ENCODE measurements around the gene DBF4B. TPM values are rescaled to one million over a fixed set of nuclear protein-coding genes. Genes with fewer than 3 reads are reported as not detected.

Gene DBF4B
- total RNA-seq, 1 donor from 2014 or later, result 16.4 TPM

DNA sequence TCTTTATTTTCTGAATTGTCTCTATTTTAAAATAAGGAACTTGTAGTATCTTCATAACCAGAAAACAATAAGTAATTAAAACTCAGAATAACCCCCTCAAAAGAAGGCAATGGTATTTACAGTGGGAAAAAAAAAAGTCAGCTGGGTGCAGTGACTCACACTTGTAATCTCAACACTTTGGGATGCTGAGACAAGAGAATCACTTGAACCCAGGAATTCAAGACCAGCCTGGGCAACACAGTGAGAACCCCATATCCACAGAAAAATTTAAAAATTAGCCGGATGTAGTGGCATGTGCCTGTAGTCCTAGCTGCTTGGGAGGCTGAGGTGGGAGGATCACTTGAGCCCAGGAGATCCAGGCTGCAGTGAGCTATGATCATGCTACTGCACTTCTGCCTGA is 83.8 kb downstream of the DBF4B start:
- no peak for DNase-seq (ENCODE audit: low spot score)
- Mint-ChIP-seq H3K9me3 (ENCODE audit: unreplicated experiment) (no peaks in the 10 kb centered on the region), H3K4me3 (ENCODE audit: unreplicated experiment) (no peak overlapping the region), H3K4me1 (ENCODE audit: unreplicated experiment) (peaks cover 25% of the 10 kb centered on the region), H3K27ac (ENCODE audit: unreplicated experiment) (no peak overlapping the region), H3K27me3 (ENCODE audit: unreplicated experiment) (peaks cover 2% of the 10 kb centered on the region), H3K36me3 (ENCODE audit: low read depth, unreplicated experiment) (no peaks in the 10 kb centered on the region)
- no peak for TF ChIP-seq CTCF (IDR thresholded peaks at IDR 0.05; ENCODE audit: unreplicated experiment)

- no peak overlapping the region for H3K4me3 Mint-ChIP-seq (ENCODE audit: unreplicated experiment)
- no peaks in the 10 kb centered on the region for H3K27me3 Mint-ChIP-seq (ENCODE audit: unreplicated experiment)
- TF ChIP-seq CTCF (IDR thresholded peaks at IDR 0.05; ENCODE audit: unreplicated experiment), result no peak
- peaks cover 25% of the 10 kb centered on the region for H3K4me1 Mint-ChIP-seq (ENCODE audit: unreplicated experiment)
- no peaks in the 10 kb centered on the region for H3K36me3 Mint-ChIP-seq (ENCODE audit: low read depth, unreplicated experiment)
- H3K27ac Mint-ChIP-seq (ENCODE audit: unreplicated experiment), result peak overlapping the region; percentile 97
- DNase-seq (ENCODE audit: low spot score), result no peak
- H3K9me3 Mint-ChIP-seq (ENCODE audit: unreplicated experiment), result no peaks in the 10 kb centered on the region
Observed at GRCh38 chr17:44793885-44794842, 85.7 kb downstream of the DBF4B start.

- no peaks in the 10 kb centered on the region for H3K27me3 Mint-ChIP-seq (ENCODE audit: unreplicated experiment)
- no peak for TF ChIP-seq CTCF (IDR thresholded peaks at IDR 0.05; ENCODE audit: unreplicated experiment)
- peak overlapping the region; percentile 97 for H3K27ac Mint-ChIP-seq (ENCODE audit: unreplicated experiment)
- peaks cover 25% of the 10 kb centered on the region for H3K4me1 Mint-ChIP-seq (ENCODE audit: unreplicated experiment)
- no peak for DNase-seq (ENCODE audit: low spot score)
- no peak overlapping the region for H3K4me3 Mint-ChIP-seq (ENCODE audit: unreplicated experiment)
- H3K9me3 Mint-ChIP-seq (ENCODE audit: unreplicated experiment), result no peaks in the 10 kb centered on the region
- H3K36me3 Mint-ChIP-seq (ENCODE audit: low read depth, unreplicated experiment), result no peaks in the 10 kb centered on the region
Observed at GRCh38 chr17:44794851-44795413, 86.5 kb downstream of the DBF4B start.

DNA sequence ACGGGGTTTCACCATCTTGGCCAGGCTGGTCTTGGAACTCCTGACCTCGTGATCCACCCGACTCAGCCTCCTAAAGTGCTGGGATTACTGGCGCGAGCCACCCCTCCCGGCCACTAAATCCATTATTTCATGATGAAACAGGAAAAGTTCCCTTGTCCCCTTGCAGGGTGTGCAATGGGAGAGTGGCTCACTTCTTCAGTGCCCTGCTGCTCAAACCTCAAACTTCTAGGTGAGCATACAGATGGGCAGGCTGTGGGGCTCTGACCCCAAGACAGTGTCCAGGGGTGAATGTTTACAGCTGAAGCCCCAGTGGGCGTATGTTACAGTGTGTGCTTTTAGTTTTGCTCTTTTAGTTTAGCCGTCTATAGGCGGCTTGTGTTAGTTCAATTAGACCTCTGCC is 87.0 kb downstream of the DBF4B start:
- H3K27ac Mint-ChIP-seq (ENCODE audit: unreplicated experiment), result peak overlapping the region; percentile 81
- no peak for DNase-seq (ENCODE audit: low spot score)
- no peaks in the 10 kb centered on the region for H3K9me3 Mint-ChIP-seq (ENCODE audit: unreplicated experiment)
- H3K4me1 Mint-ChIP-seq (ENCODE audit: unreplicated experiment), result peaks cover 25% of the 10 kb centered on the region
- H3K4me3 Mint-ChIP-seq (ENCODE audit: unreplicated experiment), result no peak overlapping the region
- no peaks in the 10 kb centered on the region for H3K36me3 Mint-ChIP-seq (ENCODE audit: low read depth, unreplicated experiment)
- H3K27me3 Mint-ChIP-seq (ENCODE audit: unreplicated experiment), result no peaks in the 10 kb centered on the region
- TF ChIP-seq CTCF (IDR thresholded peaks at IDR 0.05; ENCODE audit: unreplicated experiment), result no peak

DNA sequence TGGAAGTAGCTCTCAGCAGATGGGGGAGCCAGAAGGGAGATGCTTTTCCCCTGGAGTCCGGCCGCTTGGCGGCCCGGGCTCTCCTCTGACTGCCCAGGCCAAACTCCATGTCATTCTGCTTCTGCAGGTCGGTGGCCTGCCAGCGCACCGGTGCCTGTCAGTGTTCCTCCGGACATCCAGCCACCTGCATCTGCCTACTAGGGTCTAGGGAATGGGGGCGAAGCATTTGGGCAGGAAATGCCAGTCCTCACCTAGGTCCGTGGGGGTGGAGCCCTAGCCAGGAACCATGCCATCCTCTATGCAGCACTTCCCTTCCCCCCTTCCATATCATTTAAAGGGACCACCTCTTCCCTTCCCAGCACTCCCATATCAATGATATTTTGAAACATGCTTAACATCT is 87.5 kb downstream of the DBF4B start:
- no peaks in the 10 kb centered on the region for H3K27me3 Mint-ChIP-seq (ENCODE audit: unreplicated experiment)
- H3K36me3 Mint-ChIP-seq (ENCODE audit: low read depth, unreplicated experiment), result no peaks in the 10 kb centered on the region
- no peaks in the 10 kb centered on the region for H3K9me3 Mint-ChIP-seq (ENCODE audit: unreplicated experiment)
- peaks cover 25% of the 10 kb centered on the region for H3K4me1 Mint-ChIP-seq (ENCODE audit: unreplicated experiment)
- H3K4me3 Mint-ChIP-seq (ENCODE audit: unreplicated experiment), result no peak overlapping the region
- no peak for TF ChIP-seq CTCF (IDR thresholded peaks at IDR 0.05; ENCODE audit: unreplicated experiment)
- no peak for DNase-seq (ENCODE audit: low spot score)
- peak overlapping the region; percentile 81 for H3K27ac Mint-ChIP-seq (ENCODE audit: unreplicated experiment)

All from endothelial cell (in vitro differentiated cells).